Measurements from ENCODE around the gene IGSF5. TPM values are rescaled to one million over a fixed set of nuclear protein-coding genes. Genes with fewer than 3 reads are reported as not detected.

The IGSF5 gene
- total and polyA plus RNA-seq, 8 donors, result 0.08 TPM; not detected in 7

GRCh38 chr21:39799178-39799577 lies 54.2 kb downstream of the IGSF5 start:
- no peaks in the 10 kb centered on the region for H3K4me1 ChIP-seq
- no peaks in the 10 kb centered on the region for H3K36me3 ChIP-seq
- no peaks in the 10 kb centered on the region for H3K27me3 ChIP-seq
- TF ChIP-seq POLR2AphosphoS5 (IDR thresholded peaks at IDR 0.05) (no peak), POLR2A (IDR thresholded peaks at IDR 0.05) (no peak), EP300 (IDR thresholded peaks at IDR 0.05) (no peak)
- TF ChIP-seq, protein P1, sequence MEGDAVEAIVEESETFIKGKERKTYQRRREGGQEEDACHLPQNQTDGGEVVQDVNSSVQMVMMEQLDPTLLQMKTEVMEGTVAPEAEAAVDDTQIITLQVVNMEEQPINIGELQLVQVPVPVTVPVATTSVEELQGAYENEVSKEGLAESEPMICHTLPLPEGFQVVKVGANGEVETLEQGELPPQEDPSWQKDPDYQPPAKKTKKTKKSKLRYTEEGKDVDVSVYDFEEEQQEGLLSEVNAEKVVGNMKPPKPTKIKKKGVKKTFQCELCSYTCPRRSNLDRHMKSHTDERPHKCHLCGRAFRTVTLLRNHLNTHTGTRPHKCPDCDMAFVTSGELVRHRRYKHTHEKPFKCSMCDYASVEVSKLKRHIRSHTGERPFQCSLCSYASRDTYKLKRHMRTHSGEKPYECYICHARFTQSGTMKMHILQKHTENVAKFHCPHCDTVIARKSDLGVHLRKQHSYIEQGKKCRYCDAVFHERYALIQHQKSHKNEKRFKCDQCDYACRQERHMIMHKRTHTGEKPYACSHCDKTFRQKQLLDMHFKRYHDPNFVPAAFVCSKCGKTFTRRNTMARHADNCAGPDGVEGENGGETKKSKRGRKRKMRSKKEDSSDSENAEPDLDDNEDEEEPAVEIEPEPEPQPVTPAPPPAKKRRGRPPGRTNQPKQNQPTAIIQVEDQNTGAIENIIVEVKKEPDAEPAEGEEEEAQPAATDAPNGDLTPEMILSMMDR (IDR thresholded peaks at IDR 0.05), result no peak
- 76 to 91% (median 86%) methylated on average over 7 of the region's 7 CpGs for WGBS, 5 donors
- H3K4me3 ChIP-seq, result no peak overlapping the region
- H3K9me3 ChIP-seq, result no peaks in the 10 kb centered on the region
- no peak for DNase-seq
- intact Hi-C loops (cut with DNase I; ENCODE audit: low total_unique reads), result no loop called here
- no peak overlapping the region for H3K27ac ChIP-seq

- no peaks in the 10 kb centered on the region for H3K4me1 ChIP-seq
- TF ChIP-seq, protein P1 (IDR thresholded peaks at IDR 0.05), result no peak
- no peak for TF ChIP-seq POLR2AphosphoS5 (IDR thresholded peaks at IDR 0.05)
- TF ChIP-seq EP300 (IDR thresholded peaks at IDR 0.05), result no peak
- no peak for TF ChIP-seq POLR2A (IDR thresholded peaks at IDR 0.05)
- H3K4me3 ChIP-seq, result no peak overlapping the region
- H3K27ac ChIP-seq, result no peak overlapping the region
- no peaks in the 10 kb centered on the region for H3K9me3 ChIP-seq
- H3K36me3 ChIP-seq, result no peaks in the 10 kb centered on the region
- intact Hi-C loops (cut with DNase I; ENCODE audit: low total_unique reads), result no loop called here
- DNase-seq, result peak in 1 of 2 donors; percentile 16
- WGBS, 5 donors, result 65 to 81% (median 75%) methylated on average over 4 of the region's 4 CpGs
- H3K27me3 ChIP-seq, result no peaks in the 10 kb centered on the region
These were observed 55.3 kb downstream of the IGSF5 start for GRCh38 chr21:39800311-39800710.

DNA sequence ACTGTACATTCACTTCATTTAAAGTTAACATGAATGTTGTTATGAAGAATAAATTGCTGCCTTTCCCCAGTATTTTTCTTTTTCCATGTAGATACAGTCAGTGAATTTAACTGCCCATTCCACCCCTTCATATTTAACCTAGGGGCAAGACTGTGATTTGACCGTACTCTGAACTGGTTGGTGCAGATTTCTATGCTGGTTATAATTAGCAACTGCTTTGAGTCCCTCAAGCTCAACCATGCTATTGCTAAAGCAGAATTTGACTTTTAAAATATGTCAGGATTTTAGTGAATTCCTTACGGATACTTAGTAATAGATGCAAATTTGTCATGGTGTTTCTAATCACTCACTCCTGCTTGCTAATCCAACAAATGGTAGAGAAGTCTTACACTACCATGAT lies 57.2 kb downstream of the IGSF5 start:
- H3K4me1 ChIP-seq, result peaks cover 0 to 5% (median under 1%) of the 10 kb centered on the region in 4 donors
- WGBS, 5 donors, result 86 to 93% (median 89%) methylated on average over 2 of the region's 2 CpGs
- no peak overlapping the region for H3K4me3 ChIP-seq
- TF ChIP-seq POLR2AphosphoS5 (IDR thresholded peaks at IDR 0.05) (no peak), EP300 (IDR thresholded peaks at IDR 0.05) (no peak), POLR2A (IDR thresholded peaks at IDR 0.05) (no peak)
- TF ChIP-seq, protein P1 (IDR thresholded peaks at IDR 0.05), result no peak
- H3K9me3 ChIP-seq, result no peaks in the 10 kb centered on the region
- no peak overlapping the region for H3K27ac ChIP-seq
- no peaks in the 10 kb centered on the region for H3K36me3 ChIP-seq
- no peaks in the 10 kb centered on the region for H3K27me3 ChIP-seq
- intact Hi-C loops (cut with DNase I; ENCODE audit: low total_unique reads), result no loop called here
- DNase-seq, result no peak

DNA sequence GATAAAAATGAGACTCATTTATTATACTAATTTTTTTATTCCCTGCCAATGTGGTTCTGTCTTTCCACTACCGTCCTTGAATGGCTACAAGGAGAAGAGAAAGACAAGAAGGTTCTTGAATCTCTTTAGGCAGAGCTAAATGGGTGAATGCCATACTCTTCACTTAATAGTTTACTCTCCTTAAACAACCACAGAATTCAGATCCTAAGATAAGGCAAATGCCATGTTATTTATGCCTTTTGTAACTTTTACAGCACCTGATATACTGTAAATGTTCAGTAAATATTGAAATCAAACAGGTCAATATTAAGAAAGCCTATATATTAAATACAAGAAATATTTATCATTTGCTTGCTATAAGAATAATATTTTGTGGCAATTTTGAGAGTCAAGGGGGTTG lies 58.4 kb downstream of the IGSF5 start:
- WGBS, 5 donors, result 86 to 100% (median 92%) methylated on average over 1 of the region's 1 CpG
- no peak for TF ChIP-seq POLR2AphosphoS5 (IDR thresholded peaks at IDR 0.05)
- no peak for TF ChIP-seq EP300 (IDR thresholded peaks at IDR 0.05)
- TF ChIP-seq, protein P1 (IDR thresholded peaks at IDR 0.05), result no peak
- TF ChIP-seq POLR2A (IDR thresholded peaks at IDR 0.05), result no peak
- no peak overlapping the region for H3K27ac ChIP-seq
- H3K27me3 ChIP-seq, result no peaks in the 10 kb centered on the region
- no peak for DNase-seq
- H3K4me1 ChIP-seq, result peaks cover 0 to 11% (median 4%) of the 10 kb centered on the region in 4 donors
- intact Hi-C loops (cut with DNase I; ENCODE audit: low total_unique reads), result no loop called here
- no peaks in the 10 kb centered on the region for H3K9me3 ChIP-seq
- H3K4me3 ChIP-seq, result no peak overlapping the region
- H3K36me3 ChIP-seq, result no peaks in the 10 kb centered on the region

Data from stomach (tissue), 9 donors.